Mucosa of rectum (tissue), 2 donors: Measurements from ENCODE around the gene SMIM28.

ENCODE experiments used
- H3K27ac ChIP-seq, 2 donors: one replicate each; pipeline ENCODE4 v1.7.0; 2013; ENCODE audit warnings: inconsistent platforms in 2 of 2, low read depth in 2 of 2, low read length in 2 of 2
- H3K27me3 ChIP-seq, 2 donors: one replicate each; pipeline ENCODE4 v1.7.0; 2013; ENCODE audit warnings: low read length in 2 of 2; ENCODE audit not compliant: control insufficient read depth in 2 of 2, insufficient read depth in 2 of 2
- H3K36me3 ChIP-seq, 2 donors: one replicate each; pipeline ENCODE4 v1.7.0; 2013; ENCODE audit warnings: low read length in 2 of 2; ENCODE audit not compliant: control insufficient read depth in 2 of 2, insufficient read depth in 2 of 2
- H3K4me1 ChIP-seq, 2 donors: one replicate each; pipeline ENCODE4 v1.7.0; 2013; ENCODE audit warnings: low read length in 2 of 2, mild to moderate bottlenecking in 1 of 2; ENCODE audit not compliant: control insufficient read depth in 2 of 2, insufficient read depth in 2 of 2
- H3K4me3 ChIP-seq, 2 donors: one replicate each; pipeline ENCODE4 v1.7.0; 2013; ENCODE audit warnings: low read length in 2 of 2
- H3K9ac ChIP-seq, 2 donors: one replicate each; pipeline ENCODE4 v1.7.0; 2013; ENCODE audit warnings: low read length in 2 of 2, low read depth in 1 of 2, mild to moderate bottlenecking in 1 of 2
- H3K9me3 ChIP-seq, 2 donors: one replicate each; pipeline ENCODE4 v1.7.0; 2013; ENCODE audit warnings: low read length in 2 of 2; ENCODE audit not compliant: control insufficient read depth in 2 of 2
- donor health status: healthy.
- donor health status: Normal muscosa, but diverticular disease.

The SMIM28 gene

GRCh38 chr6:138393871-138394783 lies 16.4 kb downstream of the SMIM28 start:
- H3K4me1 ChIP-seq: no peaks in the 10 kb centered on the region
- H3K9me3 ChIP-seq: no peaks in the 10 kb centered on the region
- H3K9ac ChIP-seq: no peak overlapping the region
- no peaks in the 10 kb centered on the region for H3K27me3 ChIP-seq
- no peak overlapping the region for H3K4me3 ChIP-seq
- no peak overlapping the region for H3K27ac ChIP-seq
- no peaks in the 10 kb centered on the region for H3K36me3 ChIP-seq

- no peak overlapping the region for H3K4me3 ChIP-seq
- H3K9ac ChIP-seq: no peak overlapping the region
- H3K36me3 ChIP-seq: no peaks in the 10 kb centered on the region
- no peak overlapping the region for H3K27ac ChIP-seq
- H3K4me1 ChIP-seq: no peaks in the 10 kb centered on the region
- H3K27me3 ChIP-seq: no peaks in the 10 kb centered on the region
- no peaks in the 10 kb centered on the region for H3K9me3 ChIP-seq
These were observed 19.0 kb downstream of the SMIM28 start for GRCh38 chr6:138396709-138397108.

- no peaks in the 10 kb centered on the region for H3K27me3 ChIP-seq
- H3K27ac ChIP-seq: no peak overlapping the region
- H3K4me3 ChIP-seq: no peak overlapping the region
These were observed 19.7 kb downstream of the SMIM28 start for GRCh38 chr6:138397128-138398122.

GRCh38 chr6:138400326-138400725 lies 22.6 kb downstream of the SMIM28 start:
- no peaks in the 10 kb centered on the region for H3K36me3 ChIP-seq
- no peak overlapping the region for H3K9ac ChIP-seq
- no peaks in the 10 kb centered on the region for H3K9me3 ChIP-seq
- no peak overlapping the region for H3K4me3 ChIP-seq
- H3K4me1 ChIP-seq: peaks cover 4 to 8% of the 10 kb centered on the region in 2 donors
- H3K27ac ChIP-seq: no peak overlapping the region
- H3K27me3 ChIP-seq: no peaks in the 10 kb centered on the region

More at GRCh38 chr6:138397128-138398122, 19.7 kb downstream of the SMIM28 start:
- Histone ChIP-seq H3K9ac (no peak overlapping the region), H3K4me1 (no peaks in the 10 kb centered on the region), H3K36me3 (no peaks in the 10 kb centered on the region), H3K9me3 (no peaks in the 10 kb centered on the region)

- Histone ChIP-seq H3K9ac (no peak overlapping the region), H3K36me3 (peaks cover 6 to 12% of the 10 kb centered on the region in 2 donors), H3K4me3 (no peak overlapping the region), H3K27me3 (no peaks in the 10 kb centered on the region), H3K4me1 (peaks cover 14 to 16% of the 10 kb centered on the region in 2 donors), H3K27ac (no peak overlapping the region), H3K9me3 (no peaks in the 10 kb centered on the region)
These were observed 24.5 kb downstream of the SMIM28 start for GRCh38 chr6:138401960-138402837.

GRCh38 chr6:138402838-138403187 lies 25.1 kb downstream of the SMIM28 start:
- Histone ChIP-seq H3K9ac (no peak overlapping the region), H3K27me3 (no peaks in the 10 kb centered on the region), H3K9me3 (no peaks in the 10 kb centered on the region), H3K36me3 (peaks cover 12 to 18% of the 10 kb centered on the region in 2 donors), H3K4me1 (peaks cover 14 to 16% of the 10 kb centered on the region in 2 donors), H3K27ac (peak overlapping the region in 1 of 2 donors; percentile 93), H3K4me3 (peak overlapping the region; percentile 83 to 86)

- Histone ChIP-seq H3K4me1 (peaks cover 14 to 16% of the 10 kb centered on the region in 2 donors), H3K9me3 (no peaks in the 10 kb centered on the region), H3K9ac (peak overlapping the region; percentile 96 to 97), H3K36me3 (peaks cover 16 to 23% of the 10 kb centered on the region in 2 donors), H3K27me3 (no peaks in the 10 kb centered on the region), H3K4me3 (peak overlapping the region; percentile 83 to 86), H3K27ac (peak overlapping the region; percentile 90 to 93)
These were observed 25.7 kb downstream of the SMIM28 start for GRCh38 chr6:138403324-138403800.

- peaks cover 22 to 29% of the 10 kb centered on the region in 2 donors for H3K36me3 ChIP-seq
- no peaks in the 10 kb centered on the region for H3K27me3 ChIP-seq
- H3K9ac ChIP-seq: peak within 1 kb of the TSS; percentile 96 to 97
- peak within 1 kb of the TSS; percentile 90 to 93 for H3K27ac ChIP-seq
- peaks cover 14 to 16% of the 10 kb centered on the region in 2 donors for H3K4me1 ChIP-seq
- H3K9me3 ChIP-seq: no peaks in the 10 kb centered on the region
- H3K4me3 ChIP-seq: peak within 1 kb of the TSS; percentile 83 to 86
These were observed 26.3 kb downstream of the SMIM28 start, which contains the start of gene HEBP2 for GRCh38 chr6:138403801-138404665. Gene HEBP2, plus strand, starts transcription at chr6:138404223. Its CDS starts 273 bp downstream, at chr6:138404496.
